Measurements from ENCODE around the gene LIMS2. TPM values are rescaled to one million over a fixed set of nuclear protein-coding genes. Genes with fewer than 3 reads are reported as not detected.

The LIMS2 gene
- total and polyA plus RNA-seq, 12 donors, result 148 to 687 (median 160) TPM

- Histone ChIP-seq H3K27me3 (no peaks in the 10 kb centered on the region), H3K4me1 (peaks cover 0 to 48% (median 34%) of the 10 kb centered on the region in 9 donors), H3K4me3 (no peak overlapping the region), H3K27ac (peak overlapping the region in 1 of 10 donors; percentile 1), H3K36me3 (peaks cover 0 to 78% (median 31%) of the 10 kb centered on the region in 9 donors), H3K9me3 (no peaks in the 10 kb centered on the region)
- DNase-seq (no peak), ATAC-seq (peak in 1 of 8 donors; percentile 19)
- 87 to 90% methylated on average over 14 of the region's 14 CpGs for WGBS, 2 donors
- TF ChIP-seq, protein P1, sequence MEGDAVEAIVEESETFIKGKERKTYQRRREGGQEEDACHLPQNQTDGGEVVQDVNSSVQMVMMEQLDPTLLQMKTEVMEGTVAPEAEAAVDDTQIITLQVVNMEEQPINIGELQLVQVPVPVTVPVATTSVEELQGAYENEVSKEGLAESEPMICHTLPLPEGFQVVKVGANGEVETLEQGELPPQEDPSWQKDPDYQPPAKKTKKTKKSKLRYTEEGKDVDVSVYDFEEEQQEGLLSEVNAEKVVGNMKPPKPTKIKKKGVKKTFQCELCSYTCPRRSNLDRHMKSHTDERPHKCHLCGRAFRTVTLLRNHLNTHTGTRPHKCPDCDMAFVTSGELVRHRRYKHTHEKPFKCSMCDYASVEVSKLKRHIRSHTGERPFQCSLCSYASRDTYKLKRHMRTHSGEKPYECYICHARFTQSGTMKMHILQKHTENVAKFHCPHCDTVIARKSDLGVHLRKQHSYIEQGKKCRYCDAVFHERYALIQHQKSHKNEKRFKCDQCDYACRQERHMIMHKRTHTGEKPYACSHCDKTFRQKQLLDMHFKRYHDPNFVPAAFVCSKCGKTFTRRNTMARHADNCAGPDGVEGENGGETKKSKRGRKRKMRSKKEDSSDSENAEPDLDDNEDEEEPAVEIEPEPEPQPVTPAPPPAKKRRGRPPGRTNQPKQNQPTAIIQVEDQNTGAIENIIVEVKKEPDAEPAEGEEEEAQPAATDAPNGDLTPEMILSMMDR (IDR thresholded peaks at IDR 0.05), result no peak
- intact Hi-C loops (cut with DNase I), result loop anchor here in 4 of 10 donors (10.0 kb wide), 3 partner anchors 98 to 182 kb away; partner anchors contain the start of gene IWS1 (in 2 of the 4)
These were observed 31.1 kb upstream of the LIMS2 start for GRCh38 chr2:127706215-127706990.

- TF ChIP-seq, protein P1 (IDR thresholded peaks at IDR 0.05), result no peak
- Histone ChIP-seq H3K36me3 (peaks cover 0 to 73% (median 31%) of the 10 kb centered on the region in 9 donors), H3K4me3 (no peak overlapping the region), H3K4me1 (peaks cover under 1 to 54% (median 40%) of the 10 kb centered on the region in 9 donors), H3K27ac (peak overlapping the region in 3 of 10 donors; percentile 2 to 28 (median 20)), H3K27me3 (no peaks in the 10 kb centered on the region), H3K9me3 (no peaks in the 10 kb centered on the region)
- ATAC-seq (no peak), DNase-seq (no peak)
- intact Hi-C loops (cut with DNase I), result loop anchor here in 4 of 10 donors (10.0 kb wide), 3 partner anchors 99 to 181 kb away; partner anchors contain the start of gene IWS1 (in 2 of the 4)
- WGBS, 2 donors, result 69 to 70% methylated on average over 5 of the region's 5 CpGs
These were observed 30.2 kb upstream of the LIMS2 start for GRCh38 chr2:127705391-127706065.

- intact Hi-C loops (cut with DNase I), result loop anchor here in 6 of 10 donors (5.0 to 10.0 kb wide), 5 partner anchors 100 to 180 kb away; partner anchors contain the start of genes IWS1 (in 4 of the 6) and WDR33 (in 2 of the 6)
- no peak for DNase-seq
- ATAC-seq, result no peak
- WGBS, 2 donors, result 67 to 68% methylated on average over 5 of the region's 5 CpGs
- H3K9me3 ChIP-seq, result no peaks in the 10 kb centered on the region
- H3K4me1 ChIP-seq, result peaks cover 2 to 58% (median 43%) of the 10 kb centered on the region in 9 donors
- TF ChIP-seq, protein P1 (IDR thresholded peaks at IDR 0.05), result no peak
- H3K36me3 ChIP-seq, result peaks cover 0 to 68% (median 31%) of the 10 kb centered on the region in 9 donors
- no peaks in the 10 kb centered on the region for H3K27me3 ChIP-seq
- no peak overlapping the region for H3K4me3 ChIP-seq
- H3K27ac ChIP-seq, result peak overlapping the region in 2 of 10 donors; percentile 2 to 28
These were observed 29.5 kb upstream of the LIMS2 start for GRCh38 chr2:127704641-127705390.

Data from heart right ventricle (tissue), 16 donors.